Fibroblast of villous mesenchyme (primary cell): Measurements from ENCODE around the gene HEY2. TPM values are rescaled to one million over a fixed set of nuclear protein-coding genes. Genes with fewer than 3 reads are reported as not detected.
"Not testable (repeated sequence)": the region's sequence is repeated elsewhere in the genome, so short reads cannot be mapped to it uniquely, and the experiment has no call there.

ENCODE experiments used
- DNase-seq: peaks from one replicate; pipeline ENCODE4 v3.0.0-alpha.2; 2010; ENCODE audit warnings: low read depth
- H3K4me3 ChIP-seq: 2 replicates; pipeline ENCODE4 v1.5.1; 2011; ENCODE audit warnings: low read depth, mild to moderate bottlenecking, low read length
- CTCF ChIP-seq: IDR thresholded peaks from 2 replicates; pipeline ENCODE4 v1.5.1; 2012; ENCODE audit warnings: low read depth, mild to moderate bottlenecking, low read length; ENCODE audit not compliant: insufficient read depth
- total RNA-seq: library from RNA; depleted of rRNA; stranded (reverse); fragments of >200 nt; gene quantifications from 2 replicates; pipeline ENCODE4 v1.2.3, GENCODE V29; 2012

HEY2 gene
- total RNA-seq, 1 donor, result not detected

- no peak overlapping the region for H3K4me3 ChIP-seq
- TF ChIP-seq CTCF, result no peak
- DNase-seq, result no peak
These were observed 17.2 kb downstream of the HEY2 start for GRCh38 chr6:125766641-125767040.

- TF ChIP-seq CTCF, result no peak
- H3K4me3 ChIP-seq, result no peak overlapping the region
These were observed 19.8 kb downstream of the HEY2 start for GRCh38 chr6:125769147-125769783.

GRCh38 chr6:125773387-125774341 is 24.2 kb downstream of the HEY2 start:
- no peak overlapping the region for H3K4me3 ChIP-seq
- TF ChIP-seq CTCF, result no peak
- DNase-seq, result peak; percentile 54

More at GRCh38 chr6:125769147-125769783, 19.8 kb downstream of the HEY2 start:
- no peak for DNase-seq

GRCh38 chr6:125776107-125776826 is 26.8 kb downstream of the HEY2 start:
- not testable (repeated sequence) for DNase-seq, H3K4me3 ChIP-seq

- peak; percentile 95 for DNase-seq
- peak overlapping the region; percentile 71 for H3K4me3 ChIP-seq
- peak; percentile 10 for TF ChIP-seq CTCF
These were observed 30.6 kb downstream of the HEY2 start for GRCh38 chr6:125779924-125780539.

- peak overlapping the region; percentile 71 for H3K4me3 ChIP-seq
- TF ChIP-seq CTCF, result no peak
- peak; percentile 89 for DNase-seq
These were observed 31.3 kb downstream of the HEY2 start for GRCh38 chr6:125780540-125781313.
